Measurements from ENCODE around the gene CPSF4L. TPM values are rescaled to one million over a fixed set of nuclear protein-coding genes. Genes with fewer than 3 reads are reported as not detected.

CPSF4L gene
- total RNA-seq, 4 donors from 2014 or later = not detected

DNA sequence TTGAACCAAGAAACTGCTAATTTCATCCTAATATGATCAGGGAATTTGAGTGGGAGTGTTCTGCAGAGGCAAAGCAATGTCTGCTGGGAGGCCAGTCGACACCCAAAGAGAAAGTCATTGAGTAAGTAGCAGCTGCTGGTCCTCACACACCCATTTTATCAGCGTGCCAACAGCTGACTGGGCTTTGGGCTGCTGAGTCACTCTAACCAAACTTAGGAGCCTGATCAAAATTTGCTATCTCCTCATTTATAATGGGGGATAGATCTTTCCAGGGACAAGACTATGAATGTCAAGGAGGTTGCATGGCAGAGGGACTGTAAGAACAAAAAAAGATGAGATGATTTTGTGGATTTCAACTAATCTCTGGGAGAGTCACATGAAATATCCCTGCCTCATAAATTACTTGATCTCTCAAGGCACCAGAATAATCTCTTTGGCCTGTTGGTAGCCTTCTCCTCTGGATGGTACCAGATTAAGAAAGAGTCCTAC, 32.9 kb downstream of the CPSF4L start:
- 0% methylated on average over 2 of the region's 2 CpGs for WGBS
- H3K4me1 ChIP-seq = peaks cover 58% of the 10 kb centered on the region
- peak; percentile 76 to 85 for DNase-seq (ENCODE audit: low spot score in 2 of 2)
- H3K27ac ChIP-seq = peak overlapping the region; percentile 64
- TF ChIP-seq, protein P1, sequence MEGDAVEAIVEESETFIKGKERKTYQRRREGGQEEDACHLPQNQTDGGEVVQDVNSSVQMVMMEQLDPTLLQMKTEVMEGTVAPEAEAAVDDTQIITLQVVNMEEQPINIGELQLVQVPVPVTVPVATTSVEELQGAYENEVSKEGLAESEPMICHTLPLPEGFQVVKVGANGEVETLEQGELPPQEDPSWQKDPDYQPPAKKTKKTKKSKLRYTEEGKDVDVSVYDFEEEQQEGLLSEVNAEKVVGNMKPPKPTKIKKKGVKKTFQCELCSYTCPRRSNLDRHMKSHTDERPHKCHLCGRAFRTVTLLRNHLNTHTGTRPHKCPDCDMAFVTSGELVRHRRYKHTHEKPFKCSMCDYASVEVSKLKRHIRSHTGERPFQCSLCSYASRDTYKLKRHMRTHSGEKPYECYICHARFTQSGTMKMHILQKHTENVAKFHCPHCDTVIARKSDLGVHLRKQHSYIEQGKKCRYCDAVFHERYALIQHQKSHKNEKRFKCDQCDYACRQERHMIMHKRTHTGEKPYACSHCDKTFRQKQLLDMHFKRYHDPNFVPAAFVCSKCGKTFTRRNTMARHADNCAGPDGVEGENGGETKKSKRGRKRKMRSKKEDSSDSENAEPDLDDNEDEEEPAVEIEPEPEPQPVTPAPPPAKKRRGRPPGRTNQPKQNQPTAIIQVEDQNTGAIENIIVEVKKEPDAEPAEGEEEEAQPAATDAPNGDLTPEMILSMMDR (IDR thresholded peaks at IDR 0.05) = no peak
- TF ChIP-seq POLR2AphosphoS5 (IDR thresholded peaks at IDR 0.05) (no peak), EP300 (IDR thresholded peaks at IDR 0.05) (no peak), POLR2A (IDR thresholded peaks at IDR 0.05) (no peak)
- no peak overlapping the region for H3K4me3 ChIP-seq
- no peaks in the 10 kb centered on the region for H3K36me3 ChIP-seq
- H3K27me3 ChIP-seq = no peaks in the 10 kb centered on the region
- H3K9me3 ChIP-seq = no peaks in the 10 kb centered on the region

- H3K4me1 ChIP-seq = peaks cover 51% of the 10 kb centered on the region
These were observed 33.7 kb downstream of the CPSF4L start for GRCh38 chr17:73227944-73228343.

GRCh38 chr17:73227379-73227778, 34.3 kb downstream of the CPSF4L start:
- TF ChIP-seq, protein P1 (IDR thresholded peaks at IDR 0.05) = no peak
- no peak for TF ChIP-seq POLR2A (IDR thresholded peaks at IDR 0.05)
- no peak for TF ChIP-seq POLR2AphosphoS5 (IDR thresholded peaks at IDR 0.05)
- no peak for TF ChIP-seq EP300 (IDR thresholded peaks at IDR 0.05)
- no peaks in the 10 kb centered on the region for H3K9me3 ChIP-seq
- WGBS = 64% methylated on average over 3 of the region's 3 CpGs
- H3K27me3 ChIP-seq = no peaks in the 10 kb centered on the region
- H3K27ac ChIP-seq = no peak overlapping the region
- peaks cover 54% of the 10 kb centered on the region for H3K4me1 ChIP-seq
- no peak for DNase-seq (ENCODE audit: low spot score in 2 of 2)
- H3K36me3 ChIP-seq = no peaks in the 10 kb centered on the region
- H3K4me3 ChIP-seq = no peak overlapping the region

More at GRCh38 chr17:73227944-73228343, 33.7 kb downstream of the CPSF4L start:
- no peak overlapping the region for H3K27ac ChIP-seq
- DNase-seq (ENCODE audit: low spot score in 2 of 2) = no peak
- no peak overlapping the region for H3K4me3 ChIP-seq
- WGBS = 74% methylated on average over 6 of the region's 6 CpGs
- no peaks in the 10 kb centered on the region for H3K27me3 ChIP-seq
- TF ChIP-seq POLR2AphosphoS5 (IDR thresholded peaks at IDR 0.05) (no peak), EP300 (IDR thresholded peaks at IDR 0.05) (no peak), POLR2A (IDR thresholded peaks at IDR 0.05) (no peak)
- TF ChIP-seq, protein P1 (IDR thresholded peaks at IDR 0.05) = no peak
- H3K9me3 ChIP-seq = no peaks in the 10 kb centered on the region
- H3K36me3 ChIP-seq = no peaks in the 10 kb centered on the region

DNA sequence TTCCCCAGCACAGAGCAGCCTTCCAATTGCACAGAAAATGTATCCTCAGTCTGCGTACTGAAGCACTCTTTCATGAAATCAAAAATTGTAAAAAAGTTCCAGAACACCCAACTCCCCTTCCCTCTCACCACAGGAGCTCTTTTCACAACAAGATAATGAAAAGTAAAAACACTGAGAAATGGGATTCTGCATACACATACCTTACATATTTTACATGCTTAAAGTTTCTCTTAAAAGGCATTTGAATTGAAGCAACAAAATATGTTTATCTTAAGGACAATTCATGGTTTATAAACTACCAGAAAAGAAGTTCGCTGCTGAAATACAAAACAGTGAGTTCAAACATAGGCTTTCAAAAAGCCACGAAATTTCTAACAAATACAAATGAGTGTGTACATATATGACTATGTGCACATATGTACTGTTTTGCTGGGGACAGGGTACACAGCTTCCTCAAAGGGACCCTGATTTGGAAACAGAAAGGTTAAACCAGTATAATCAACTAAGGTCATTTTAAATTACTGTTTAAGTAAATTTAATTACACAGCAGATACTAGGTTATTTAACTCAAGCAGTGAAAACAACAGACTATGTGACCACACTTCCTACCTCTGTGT, 35.0 kb downstream of the CPSF4L start:
- WGBS = 78% methylated on average over 3 of the region's 3 CpGs
- DNase-seq (ENCODE audit: low spot score in 2 of 2) = no peak
- Histone ChIP-seq H3K27me3 (no peaks in the 10 kb centered on the region), H3K9me3 (no peaks in the 10 kb centered on the region), H3K4me3 (no peak overlapping the region), H3K27ac (no peak overlapping the region), H3K4me1 (peaks cover 54% of the 10 kb centered on the region), H3K36me3 (no peaks in the 10 kb centered on the region)
- TF ChIP-seq POLR2A (IDR thresholded peaks at IDR 0.05) = no peak

DNA sequence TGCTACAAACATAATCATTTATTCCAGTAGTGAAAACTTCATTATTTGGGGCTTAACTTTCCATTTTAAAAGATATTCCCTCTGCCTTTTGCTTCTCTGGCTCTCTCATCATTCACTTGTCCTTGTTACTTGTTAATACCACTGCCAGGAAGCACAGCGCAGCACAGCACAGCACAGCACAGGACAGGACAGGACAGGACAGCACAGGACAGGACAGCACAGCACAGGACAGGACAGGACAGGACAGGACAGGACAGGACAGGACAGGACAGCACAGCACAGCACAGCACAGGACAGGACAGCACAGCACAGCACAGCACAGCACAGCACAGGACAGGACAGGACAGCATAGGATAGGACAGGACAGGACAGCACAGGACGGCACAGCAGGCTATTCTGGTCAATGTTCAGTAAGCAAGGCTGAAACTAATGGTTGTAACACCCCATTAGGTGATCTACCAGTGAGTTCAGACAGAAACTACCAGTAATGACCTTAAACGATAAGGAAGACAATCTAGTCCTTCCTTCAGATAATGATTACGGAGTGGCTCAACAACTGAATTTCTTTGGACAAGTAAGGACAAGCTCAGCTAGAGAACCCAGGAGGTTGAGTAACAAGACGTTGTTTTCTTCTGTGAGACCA, 36.9 kb downstream of the CPSF4L start:
- H3K27ac ChIP-seq = no peak overlapping the region
- H3K27me3 ChIP-seq = no peaks in the 10 kb centered on the region
- DNase-seq (ENCODE audit: low spot score in 2 of 2) = no peak
- H3K36me3 ChIP-seq = no peaks in the 10 kb centered on the region
- 68% methylated on average over 5 of the region's 5 CpGs for WGBS
- TF ChIP-seq, protein P1 (IDR thresholded peaks at IDR 0.05) = no peak
- TF ChIP-seq POLR2AphosphoS5 (IDR thresholded peaks at IDR 0.05) = no peak
- no peak for TF ChIP-seq POLR2A (IDR thresholded peaks at IDR 0.05)
- TF ChIP-seq EP300 (IDR thresholded peaks at IDR 0.05) = no peak
- peaks cover 37% of the 10 kb centered on the region for H3K4me1 ChIP-seq
- H3K4me3 ChIP-seq = no peak overlapping the region
- H3K9me3 ChIP-seq = no peaks in the 10 kb centered on the region
